PC-9 (cell line): ENCODE measurements around the gene OSBPL10.

Experiments used
- EZH2 ChIP-seq: fragments of 200-600 bp; sonication (generic); IDR thresholded peaks from 2 replicates; pipeline ENCODE4 v1.8.0; 2017; ENCODE audit warnings: antibody characterized with exemption, low read depth
- TF ChIP-seq, protein P1 (sequence below): fragments of 200-600 bp; sonication (generic); conservative IDR thresholded peaks from 2 replicates; pipeline ENCODE4 v1.6.1; 2017; ENCODE audit warnings: mixed run types, antibody characterized with exemption, mild to moderate bottlenecking, moderate library complexity

DNA sequence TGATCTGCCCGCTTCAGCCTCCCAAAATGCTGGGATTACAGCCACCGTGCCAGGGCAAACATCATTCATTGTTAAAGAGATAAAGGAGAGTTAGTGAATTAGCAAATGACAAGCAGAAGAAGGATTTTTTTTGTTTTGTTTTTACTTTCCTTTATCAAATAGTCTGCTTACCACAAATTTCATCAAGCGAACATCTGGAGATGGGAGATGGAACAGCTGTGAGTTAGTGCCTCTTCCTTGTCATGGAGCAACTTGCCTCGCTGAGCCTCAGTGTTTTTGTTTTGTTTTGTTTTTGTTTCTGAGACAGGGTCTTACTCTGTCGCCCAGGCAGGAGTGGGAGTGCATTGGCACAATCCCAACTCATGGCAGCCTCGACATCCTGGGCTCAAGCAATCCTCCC lies 16.4 kb upstream of the OSBPL10 start:
- TF ChIP-seq, protein P1, sequence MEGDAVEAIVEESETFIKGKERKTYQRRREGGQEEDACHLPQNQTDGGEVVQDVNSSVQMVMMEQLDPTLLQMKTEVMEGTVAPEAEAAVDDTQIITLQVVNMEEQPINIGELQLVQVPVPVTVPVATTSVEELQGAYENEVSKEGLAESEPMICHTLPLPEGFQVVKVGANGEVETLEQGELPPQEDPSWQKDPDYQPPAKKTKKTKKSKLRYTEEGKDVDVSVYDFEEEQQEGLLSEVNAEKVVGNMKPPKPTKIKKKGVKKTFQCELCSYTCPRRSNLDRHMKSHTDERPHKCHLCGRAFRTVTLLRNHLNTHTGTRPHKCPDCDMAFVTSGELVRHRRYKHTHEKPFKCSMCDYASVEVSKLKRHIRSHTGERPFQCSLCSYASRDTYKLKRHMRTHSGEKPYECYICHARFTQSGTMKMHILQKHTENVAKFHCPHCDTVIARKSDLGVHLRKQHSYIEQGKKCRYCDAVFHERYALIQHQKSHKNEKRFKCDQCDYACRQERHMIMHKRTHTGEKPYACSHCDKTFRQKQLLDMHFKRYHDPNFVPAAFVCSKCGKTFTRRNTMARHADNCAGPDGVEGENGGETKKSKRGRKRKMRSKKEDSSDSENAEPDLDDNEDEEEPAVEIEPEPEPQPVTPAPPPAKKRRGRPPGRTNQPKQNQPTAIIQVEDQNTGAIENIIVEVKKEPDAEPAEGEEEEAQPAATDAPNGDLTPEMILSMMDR = no peak
- TF ChIP-seq EZH2 = no peak
